CD4-positive, alpha-beta T cell treated with Interleukin-10 for 1 hour (primary cell): Measurements from ENCODE around the gene MMP14.
"Not testable (repeated sequence)": the region's sequence is repeated elsewhere in the genome, so short reads cannot be mapped to it uniquely, and the experiment has no call there.

Experiments used
- DNase-seq: peaks from one replicate; pipeline ENCODE4 v3.0.0-alpha.2; 2020

MMP14 gene

DNA sequence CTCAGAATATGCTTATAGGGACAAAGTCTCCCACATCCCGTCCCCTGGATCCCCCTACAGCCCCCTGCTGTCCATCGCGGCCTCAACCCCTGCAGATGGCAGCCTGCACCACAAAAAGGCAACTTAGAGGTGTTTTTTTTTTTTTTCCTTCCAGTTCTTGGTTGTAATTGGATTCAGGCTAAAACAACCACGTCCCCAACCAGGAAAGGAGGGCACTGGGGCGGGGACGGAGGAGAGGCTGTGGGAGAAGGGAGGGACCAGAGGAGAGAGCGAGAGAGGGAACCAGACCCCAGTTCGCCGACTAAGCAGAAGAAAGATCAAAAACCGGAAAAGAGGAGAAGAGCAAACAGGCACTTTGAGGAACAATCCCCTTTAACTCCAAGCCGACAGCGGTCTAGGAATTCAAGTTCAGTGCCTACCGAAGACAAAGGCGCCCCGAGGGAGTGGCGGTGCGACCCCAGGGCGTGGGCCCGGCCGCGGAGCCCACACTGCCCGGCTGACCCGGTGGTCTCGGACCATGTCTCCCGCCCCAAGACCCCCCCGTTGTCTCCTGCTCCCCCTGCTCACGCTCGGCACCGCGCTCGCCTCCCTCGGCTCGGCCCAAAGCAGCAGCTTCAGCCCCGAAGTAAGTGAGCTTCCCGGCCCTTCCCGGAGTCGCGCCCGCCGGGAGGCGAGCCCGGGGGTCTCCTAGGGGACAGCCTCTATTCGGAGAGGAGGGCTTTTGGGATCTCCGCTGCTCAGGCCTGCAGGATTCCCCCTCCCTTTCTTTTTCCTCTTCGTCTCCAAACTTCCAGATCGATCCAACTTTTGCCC, at the start of gene MMP14:
Gene MMP14, plus strand, starts transcription at position 285 of the 813 bp plus-strand sequence. Its CDS starts 233 bp downstream, at position 518.
- no peak for DNase-seq

DNA sequence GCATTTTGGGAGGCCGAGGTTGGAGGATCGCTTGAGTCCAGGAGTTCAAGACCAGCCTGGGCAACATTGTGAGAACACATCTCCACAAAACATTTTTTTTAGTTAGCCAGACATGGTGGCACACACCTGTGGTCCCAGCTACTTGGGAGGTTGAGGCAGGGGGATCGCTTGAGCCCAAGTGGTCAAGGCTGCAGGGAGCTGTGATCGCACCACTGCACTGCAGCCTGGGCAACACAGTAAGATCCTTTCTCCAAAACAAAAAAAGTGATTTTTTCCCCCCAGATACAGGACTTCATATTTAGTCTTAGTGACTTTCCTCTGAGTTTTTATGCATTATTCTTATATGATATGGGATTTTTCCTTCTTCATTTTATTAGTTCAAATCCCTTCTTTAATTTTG, 49.7 kb upstream of the MMP14 start:
- no peak for DNase-seq

DNA sequence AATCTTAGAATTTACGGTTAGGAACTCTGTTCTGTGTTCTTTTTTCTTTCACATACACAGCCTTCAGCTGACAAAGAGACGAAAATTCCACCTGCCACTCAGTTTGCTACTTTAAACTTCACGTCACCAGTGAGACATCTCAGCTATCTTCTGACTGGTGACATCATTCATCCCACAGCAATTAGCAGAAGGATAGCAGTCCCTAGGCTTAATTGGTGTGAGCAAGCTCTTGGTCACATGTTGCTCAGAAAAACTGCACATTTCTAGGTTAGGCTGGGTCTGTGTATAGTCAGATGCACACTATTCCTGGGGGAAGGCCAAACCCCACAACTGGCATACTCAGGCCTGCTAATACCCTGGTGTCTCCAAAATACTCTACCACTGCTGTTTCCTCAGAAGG, 45.1 kb upstream of the MMP14 start:
- DNase-seq, result no peak

DNA sequence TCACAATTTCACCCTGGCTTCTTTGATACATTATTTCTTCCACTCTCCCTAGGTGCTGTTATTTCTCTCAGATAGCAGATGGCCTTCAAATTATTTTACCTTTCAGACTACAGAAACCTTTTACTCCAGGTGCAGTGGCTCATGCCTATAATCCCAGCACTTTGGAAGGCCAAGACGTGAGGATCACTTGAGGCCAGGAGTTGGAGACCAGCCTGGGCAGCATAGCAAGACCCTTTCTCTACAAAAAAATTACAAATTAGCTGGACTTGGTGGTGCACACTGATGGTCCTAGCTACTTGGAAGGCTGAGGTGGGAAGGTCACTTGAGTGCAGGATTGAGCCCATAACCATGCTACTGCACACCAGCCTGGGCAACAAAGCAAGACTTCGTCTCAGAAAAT, 44.2 kb upstream of the MMP14 start:
- no peak for DNase-seq

DNA sequence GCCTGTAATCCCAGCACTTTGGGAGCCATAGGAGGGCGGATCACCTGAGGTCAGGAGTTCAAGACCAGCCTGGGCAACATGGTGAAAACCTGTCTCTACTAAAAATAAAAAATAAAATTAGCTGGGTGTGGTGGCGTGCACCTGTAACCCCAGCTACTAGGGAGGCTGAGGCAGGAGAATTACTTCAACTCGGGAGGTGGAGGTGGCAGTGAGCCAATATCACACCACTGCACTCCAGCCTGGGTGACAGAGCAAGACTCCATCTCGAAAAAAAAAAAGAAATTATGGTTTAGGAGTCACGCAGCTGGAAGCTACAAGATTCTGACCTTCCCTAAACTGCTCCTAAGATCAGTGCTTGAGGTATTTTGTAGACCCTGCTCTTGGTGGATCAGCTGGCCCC, 42.8 kb upstream of the MMP14 start:
- not testable (repeated sequence) for DNase-seq

DNA sequence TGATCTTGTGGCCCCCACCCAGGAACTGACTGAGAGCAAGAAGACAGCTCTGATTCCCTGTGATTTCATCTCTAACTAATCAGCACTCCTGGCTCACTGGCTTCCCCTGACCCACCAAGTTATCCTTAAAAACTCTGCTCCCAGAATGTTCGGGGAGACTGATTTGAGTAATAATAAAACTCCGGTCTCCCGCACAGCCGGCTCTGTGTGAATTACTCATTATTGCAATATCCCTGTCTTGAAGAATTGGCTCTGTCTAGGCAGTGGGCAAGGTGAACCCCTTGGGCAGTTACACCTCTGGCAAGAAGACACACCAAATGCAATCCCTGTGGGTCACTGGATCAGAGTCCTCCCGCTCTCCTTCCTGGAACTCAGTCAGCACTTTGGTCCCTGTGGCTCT, 42.4 kb upstream of the MMP14 start:
- DNase-seq, result no peak

DNA sequence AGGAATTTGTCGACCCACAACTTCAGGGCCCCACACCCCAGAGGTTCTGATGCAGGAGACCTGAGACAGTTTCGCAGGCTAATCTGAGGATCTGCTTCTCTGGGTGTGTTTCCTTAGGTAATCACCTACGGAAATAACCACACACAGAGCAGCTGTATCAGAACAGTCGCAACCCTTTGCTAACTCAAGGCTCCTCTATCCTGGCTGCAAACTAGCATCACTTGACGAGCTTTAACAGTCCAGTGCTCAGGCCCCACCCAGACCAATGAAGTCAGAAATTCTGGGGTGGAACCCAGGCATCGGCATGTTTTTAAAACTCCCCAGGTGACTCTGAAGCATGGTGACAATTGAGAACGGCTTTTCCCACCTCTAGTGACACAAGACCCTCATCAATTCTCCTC, 41.8 kb upstream of the MMP14 start:
- no peak for DNase-seq

DNA sequence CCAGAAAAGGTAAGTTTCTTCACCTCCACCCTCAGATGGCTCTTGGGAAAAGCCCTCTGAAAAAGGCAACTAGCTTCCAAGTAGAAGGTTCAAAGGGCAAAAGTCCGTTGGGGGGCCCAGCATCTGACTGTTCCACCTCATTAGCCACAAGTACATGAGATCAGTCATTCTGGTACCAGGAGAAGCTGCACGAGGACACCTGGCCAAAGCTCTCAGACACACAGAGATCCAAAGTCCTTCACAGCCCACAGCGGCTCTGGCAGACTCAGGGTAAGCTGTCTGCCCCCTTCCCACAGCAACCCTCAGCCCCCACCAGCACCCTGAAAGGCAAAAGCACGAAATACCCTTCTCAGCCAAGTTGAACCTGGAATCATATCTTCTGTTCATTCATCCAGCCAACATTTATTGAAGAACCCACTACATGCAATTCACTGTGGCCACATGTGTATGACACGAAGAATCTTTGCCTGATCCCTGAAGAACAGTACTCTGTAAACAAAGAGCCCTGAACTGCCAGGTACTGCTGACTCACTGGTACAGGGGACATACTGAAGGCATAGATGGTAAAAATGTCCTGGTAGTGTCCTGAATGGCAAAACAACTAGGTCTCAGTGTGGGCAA, 40.2 kb upstream of the MMP14 start:
- no peak for DNase-seq

DNA sequence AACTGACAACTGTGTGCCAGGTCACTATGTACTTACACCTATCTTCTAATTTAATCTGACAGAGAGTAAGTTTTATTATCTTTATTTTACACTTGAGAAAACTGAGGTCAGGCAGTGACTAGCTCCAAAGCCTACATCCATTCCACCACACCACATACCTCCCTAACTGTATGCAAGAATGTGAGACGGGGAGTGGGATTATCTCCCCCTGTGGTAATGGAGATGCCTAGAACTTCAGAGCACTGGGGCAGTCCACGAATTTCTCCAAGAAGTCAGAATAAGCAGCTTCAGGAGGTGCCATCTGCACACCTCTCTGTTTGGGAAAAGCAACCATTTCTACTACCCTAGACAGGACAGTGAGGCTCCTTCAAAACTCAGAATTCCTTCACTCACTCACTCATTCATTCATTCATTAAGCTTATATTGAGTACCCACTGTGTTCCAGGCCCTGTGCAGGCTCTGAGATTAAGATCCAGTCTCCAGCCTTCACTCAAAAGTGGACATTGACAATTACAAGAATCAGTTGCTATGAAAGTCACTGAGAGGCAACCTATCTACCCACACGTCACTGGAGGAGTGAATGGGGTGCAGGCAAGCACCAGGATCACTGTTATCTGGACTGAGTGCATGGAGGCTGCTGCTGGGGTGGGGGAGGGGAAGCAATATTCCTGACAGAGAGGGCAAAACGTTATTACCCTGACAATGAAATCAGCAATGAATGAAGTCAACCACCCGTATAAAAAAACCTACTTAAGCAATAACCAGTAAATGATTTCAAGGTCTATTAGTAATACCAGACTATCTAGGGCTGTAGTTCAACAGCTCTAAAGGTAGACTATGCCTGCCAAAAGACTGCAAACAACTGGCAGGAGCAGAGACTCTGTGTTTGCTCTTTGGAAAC, 39.1 kb upstream of the MMP14 start:
- DNase-seq, result no peak

DNA sequence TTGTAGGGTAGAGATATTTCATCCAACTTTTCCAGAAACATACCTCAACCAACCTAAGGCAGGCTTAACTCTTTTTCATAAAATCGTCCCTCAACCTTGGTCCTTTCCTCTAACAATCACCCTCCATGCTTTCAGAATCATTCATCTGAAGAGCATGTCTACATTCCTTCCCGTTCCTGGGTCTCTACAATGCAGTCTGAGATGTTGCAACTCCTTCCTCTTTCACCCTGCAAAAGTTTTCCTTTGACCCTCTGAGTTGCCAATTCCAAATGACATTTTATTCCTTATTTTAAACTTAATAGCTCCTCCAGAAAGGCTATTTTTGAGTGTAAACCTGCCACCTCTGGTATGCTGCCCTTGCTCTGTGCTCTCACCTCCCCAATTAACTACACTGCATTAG, 37.9 kb upstream of the MMP14 start:
- DNase-seq, result no peak

DNA sequence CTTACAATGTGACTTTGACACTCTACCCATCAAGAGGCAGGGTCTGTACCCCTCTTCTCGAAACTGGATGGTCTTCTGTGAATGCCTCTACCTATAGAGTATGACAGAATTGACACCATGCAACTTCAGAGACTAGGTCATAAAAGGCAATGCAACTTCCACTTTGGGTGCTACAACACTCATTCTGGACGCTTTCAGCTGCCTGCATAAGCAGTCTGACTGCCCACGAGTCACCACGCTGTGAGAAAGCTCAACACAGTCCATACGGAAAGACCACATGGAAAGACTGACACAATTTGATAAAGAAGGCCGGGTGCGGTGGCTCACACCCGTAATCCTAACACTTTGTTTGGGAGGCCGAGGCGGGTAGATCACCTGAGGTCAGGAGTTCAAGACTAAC, 36.0 kb upstream of the MMP14 start:
- DNase-seq, result no peak

DNA sequence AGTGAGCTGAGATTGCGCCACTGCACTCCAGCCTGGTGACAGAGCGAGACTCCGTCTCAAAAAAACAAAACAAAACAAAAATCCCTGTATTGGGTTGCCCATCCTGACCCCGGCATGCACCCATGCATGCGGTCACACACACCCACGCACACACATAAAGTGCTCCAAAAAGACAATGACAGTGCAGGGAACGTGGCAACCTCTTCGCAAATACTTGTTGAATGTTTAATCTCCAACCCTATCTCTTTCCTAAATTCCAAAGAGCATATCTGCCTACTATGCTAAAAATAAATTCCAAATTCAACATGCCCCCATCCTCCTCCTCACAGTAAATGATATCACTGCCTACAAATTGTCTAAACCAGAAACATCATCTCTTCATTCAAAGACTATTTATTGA, 34.7 kb upstream of the MMP14 start:
- DNase-seq, result no peak

DNA sequence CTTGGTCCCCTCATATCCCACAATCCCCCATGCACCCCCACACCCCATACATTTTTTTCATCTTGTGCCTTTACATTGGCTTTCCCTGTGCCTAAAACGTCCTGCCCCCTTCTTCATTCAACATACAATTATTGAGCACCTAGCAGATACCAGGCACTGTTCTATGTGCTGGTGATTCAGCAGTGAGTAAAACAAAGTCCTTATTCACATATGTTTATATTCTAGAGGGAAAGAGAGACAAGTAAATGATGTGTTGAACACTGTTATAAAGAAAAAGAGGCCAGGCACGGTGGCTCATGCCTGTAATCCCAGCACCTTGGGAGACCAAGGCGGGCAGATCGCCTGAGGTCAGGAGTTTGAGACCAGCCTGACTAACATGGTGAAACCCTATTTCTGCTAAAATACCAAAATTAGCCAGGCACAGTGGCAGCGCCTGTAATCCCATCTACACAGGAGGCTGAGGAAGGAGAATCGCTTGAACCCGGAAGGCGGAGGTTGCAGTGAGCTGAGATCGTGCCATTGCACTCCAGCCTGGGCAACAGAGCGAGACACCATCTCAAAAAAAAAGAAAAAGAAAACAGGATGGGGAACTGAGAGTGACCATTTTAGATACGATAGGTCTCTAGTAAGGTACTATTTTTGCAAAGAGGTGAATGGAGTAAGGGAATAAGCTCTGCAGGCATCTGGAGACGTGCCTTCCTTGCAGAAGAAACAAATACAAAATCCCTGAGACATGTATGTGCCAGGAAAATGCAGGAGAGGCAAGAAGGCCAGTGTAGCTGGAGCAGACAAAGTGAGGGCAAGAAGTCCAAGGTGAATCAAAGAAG, 33.3 kb upstream of the MMP14 start:
- DNase-seq, result no peak

DNA sequence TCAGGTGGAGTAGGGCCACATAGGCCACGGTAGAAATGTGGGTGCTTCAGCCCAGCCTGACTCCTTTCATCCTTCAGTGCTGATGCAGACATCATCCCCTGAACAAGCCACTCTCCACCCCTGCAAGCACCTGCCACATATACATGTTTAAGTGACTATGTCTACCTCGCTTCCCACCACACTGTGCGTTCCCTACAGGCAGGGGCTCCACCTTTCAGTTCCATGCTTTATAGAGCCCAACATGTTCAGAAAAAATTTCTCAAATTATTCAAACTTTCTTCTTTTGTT, 32.8 kb upstream of the MMP14 start:
- no peak for DNase-seq

DNA sequence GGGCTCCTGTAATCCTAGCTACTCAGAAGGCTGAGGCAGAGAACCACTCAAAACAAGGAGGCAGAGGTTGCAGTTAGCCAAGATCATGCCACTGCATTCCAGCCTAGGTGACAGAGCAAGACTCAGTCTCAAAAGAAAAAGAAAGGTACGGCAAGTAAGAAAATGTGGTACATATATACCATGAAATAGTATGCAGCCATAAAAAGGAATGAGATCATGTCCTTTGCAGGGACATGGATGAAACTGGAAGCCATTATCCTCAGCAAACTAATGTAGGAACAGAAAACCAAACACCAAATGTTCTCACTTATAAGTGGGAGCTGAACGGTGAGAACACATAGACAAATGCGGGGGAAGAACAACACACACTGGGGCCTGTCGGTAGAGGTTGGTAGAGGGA, 31.1 kb upstream of the MMP14 start:
- DNase-seq, result not testable (repeated sequence)

DNA sequence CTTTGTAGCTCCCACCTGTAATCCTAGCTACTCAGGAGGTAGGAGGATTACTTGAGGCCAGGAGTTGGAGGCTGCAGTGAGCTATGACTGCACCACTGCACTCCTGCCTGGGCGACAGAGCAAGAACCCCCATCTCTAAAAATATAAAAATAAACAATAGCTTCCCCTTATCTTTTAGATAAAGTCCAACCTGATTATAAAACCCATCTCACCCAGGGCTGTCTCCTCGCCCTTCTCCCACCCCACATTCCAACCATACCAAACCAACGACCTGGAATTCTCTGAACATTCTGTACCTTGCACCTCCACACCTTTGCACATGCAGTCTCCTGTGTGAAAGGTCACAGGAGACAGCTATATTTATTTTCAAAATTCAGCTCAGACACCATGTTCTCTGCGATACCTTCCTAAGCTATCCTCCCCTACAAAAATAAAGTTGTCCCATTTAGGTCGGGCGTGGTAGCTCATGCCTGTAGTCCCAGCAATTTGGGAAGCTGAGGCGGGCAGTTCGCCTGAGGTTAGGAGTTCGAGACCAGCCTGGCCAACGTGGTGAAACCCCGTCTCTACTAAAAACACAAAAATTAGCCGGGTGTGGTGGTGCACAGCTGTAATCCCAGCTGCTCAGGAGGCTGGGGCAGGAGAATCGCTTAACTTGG, 28.8 kb upstream of the MMP14 start:
- DNase-seq, result no peak

DNA sequence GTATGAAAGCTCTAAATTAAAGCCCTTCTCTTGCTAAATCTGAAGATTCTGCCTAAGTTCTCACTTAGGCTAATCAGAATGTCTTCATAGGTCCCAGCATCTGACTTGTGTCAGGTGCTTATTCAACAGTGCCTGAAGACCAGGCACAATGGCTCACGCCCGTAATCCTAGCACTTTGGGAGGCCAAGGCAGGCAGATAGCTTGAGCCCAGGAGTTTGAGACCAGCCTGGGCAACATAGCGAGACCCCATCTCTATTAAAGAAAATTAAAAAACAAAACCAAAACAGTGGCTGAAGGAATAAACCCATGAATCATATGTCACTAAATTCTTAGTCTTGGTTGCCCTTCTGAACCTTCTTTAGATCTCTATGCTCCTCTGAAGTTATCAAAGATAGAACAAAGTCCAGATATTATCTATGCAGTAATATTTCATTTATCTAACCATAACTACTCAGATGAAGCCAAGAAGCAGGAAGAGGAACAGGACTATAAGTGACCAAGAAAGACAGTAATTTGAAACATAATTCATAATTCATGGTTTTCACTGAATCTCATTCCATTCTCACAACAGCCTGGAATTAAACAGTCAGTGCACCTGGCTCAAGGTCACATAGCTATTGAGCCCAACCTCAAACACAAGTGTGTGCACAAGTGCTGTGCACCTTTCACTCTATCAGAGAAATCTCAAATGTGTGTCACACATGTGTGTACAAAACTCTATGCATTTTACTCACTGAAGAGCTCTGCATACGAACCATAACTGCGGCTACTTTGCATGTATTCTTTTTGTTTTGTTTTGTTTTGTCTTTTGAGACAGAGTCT, 27.8 kb upstream of the MMP14 start:
- DNase-seq, result no peak

DNA sequence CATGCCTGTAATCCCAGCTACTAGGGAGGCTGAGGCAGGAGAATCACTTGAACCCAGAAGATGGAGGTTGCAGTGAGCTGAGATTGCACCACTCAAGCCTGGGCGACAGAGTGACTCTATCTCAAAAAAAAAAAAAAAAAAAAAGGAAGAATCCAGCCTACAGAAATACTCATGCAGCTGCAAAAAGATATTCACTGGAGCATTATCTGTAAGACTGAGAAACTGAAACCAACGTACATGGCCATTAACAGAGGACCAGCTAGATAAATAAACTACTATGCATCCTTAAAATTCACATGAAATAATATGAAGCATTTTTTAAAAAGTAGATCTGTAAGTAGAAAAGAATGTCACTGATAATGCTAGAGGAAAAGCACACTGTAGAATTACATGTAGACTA, 24.7 kb upstream of the MMP14 start:
- DNase-seq, result no peak

DNA sequence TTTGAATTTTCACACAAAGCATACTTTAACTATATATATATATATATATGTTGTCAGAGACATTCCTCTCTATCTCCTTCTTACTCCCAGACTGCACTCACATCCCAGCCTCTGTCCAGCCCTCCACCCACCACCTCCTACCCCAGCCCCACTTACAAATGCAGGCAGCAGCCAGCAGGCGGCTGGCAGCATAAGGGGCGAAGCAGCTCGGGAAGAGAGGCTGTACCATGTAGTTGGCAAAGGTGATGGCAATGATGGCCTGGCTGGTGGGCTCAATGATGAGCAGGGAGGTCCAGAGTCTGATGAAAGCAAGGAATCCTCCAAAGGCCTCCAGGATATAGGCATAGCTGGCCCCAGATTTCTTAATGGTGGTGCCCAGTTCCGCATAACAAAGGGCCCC, 23.6 kb upstream of the MMP14 start:
- DNase-seq, result no peak

DNA sequence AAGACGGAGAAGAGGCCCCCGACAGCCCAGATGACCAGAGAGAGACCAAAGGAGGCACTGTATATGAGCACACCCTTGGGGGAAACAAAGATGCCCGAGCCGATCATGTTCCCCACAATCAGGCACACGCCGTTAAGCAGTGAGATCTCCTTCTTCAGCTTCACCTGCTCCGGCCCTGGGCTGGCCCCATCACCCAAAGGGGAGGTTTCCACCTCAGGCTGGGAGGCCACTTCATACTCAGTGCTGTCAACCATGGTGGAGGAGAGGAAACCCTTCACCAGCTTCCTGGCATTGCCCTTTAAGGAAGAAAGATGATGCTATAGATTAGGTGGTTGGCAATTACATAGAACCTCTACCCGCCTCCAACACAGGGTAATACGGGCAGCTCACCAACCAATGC, 23.2 kb upstream of the MMP14 start:
- no peak for DNase-seq

DNA sequence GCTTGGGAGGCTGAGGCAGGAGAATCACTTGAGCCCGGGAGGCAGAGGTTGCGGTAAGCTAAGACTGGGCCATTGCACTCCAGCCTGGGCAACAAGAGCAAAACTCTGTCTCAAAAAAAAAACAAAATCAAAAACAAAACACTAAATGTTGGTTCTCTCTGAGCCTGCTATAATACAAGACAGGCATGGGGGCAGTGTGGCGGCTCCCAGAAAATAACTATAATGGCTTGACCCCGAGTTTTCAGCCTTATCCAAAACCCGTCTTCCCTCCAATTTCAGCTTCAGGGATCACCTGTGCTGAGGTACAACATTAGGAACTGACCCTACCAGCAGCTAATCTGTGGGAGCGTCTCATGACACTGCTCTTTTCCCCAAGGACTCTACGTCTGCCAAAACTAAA, 22.0 kb upstream of the MMP14 start:
- no peak for DNase-seq
